GM12878 (cell line): Measurements from ENCODE around the gene REL. TPM values are rescaled to one million over a fixed set of nuclear protein-coding genes. Genes with fewer than 3 reads are reported as not detected.

Source experiments
- ATAC-seq: fragments of 200-7000 bp; cut with Tn5 transposase; 3 replicates; pipeline ENCODE4 v1.9.1; 2020; ENCODE audit warnings: mild to moderate bottlenecking, moderate library complexity
- BruUV-seq: library from RNA; stranded (reverse); fragments of 400-500 nt; replicated peaks from 2 replicates; lab custom pipeline; 2021; lab: Mats Ljungman, UMichigan
- CTCF ChIA-PET: fragments of 300-600 bp; sonication (Branson Sonifier 250); formaldehyde crosslinking; extraction: SDS; loops from one replicate; lab custom pipeline; 2021; ENCODE audit warnings: inconsistent platforms; lab: Yijun Ruan, JAX
- POLR2A ChIA-PET: fragments of 350-600 bp; formaldehyde crosslinking; extraction: SDS; loops from one replicate; lab custom pipeline; 2021; ENCODE audit warnings: inconsistent platforms; lab: Charles Lee
- RAD21 ChIA-PET: fragments of 300-600 bp; sonication (Branson Sonifier 250); formaldehyde crosslinking; loops from one replicate; lab custom pipeline; 2023; ENCODE audit warnings: antibody characterized with exemption; ENCODE audit not compliant: unreplicated experiment; lab: Charles Lee
- SMC1A ChIA-PET: fragments of 300-600 bp; sonication (Branson Sonifier 250); formaldehyde crosslinking; loops from one replicate; lab custom pipeline; 2023; ENCODE audit not compliant: unreplicated experiment, uncharacterized antibody; lab: Charles Lee
- DNase-seq: peaks from one replicate; pipeline ENCODE4 v3.0.0-alpha.2; 2011; ENCODE audit warnings: low read depth, low spot score
- FAIRE-seq: peaks from 3 replicates; lab custom pipeline; 2011; peaks lifted over from hg19 to GRCh38; lab: Jason Lieb, UNC
- H2AFZ ChIP-seq: 2 replicates; pipeline ENCODE4 v1.6.0; 2011; ENCODE audit warnings: low read depth, low read length, control low read depth; ENCODE audit not compliant: control insufficient read depth
- H3K27ac ChIP-seq: 2 replicates; pipeline ENCODE4 v1.5.1; 2011; ENCODE audit warnings: control low read depth; ENCODE audit not compliant: control insufficient read depth, insufficient read depth
- H3K27me3 ChIP-seq, 2 experiments: replicated peaks in 1 of 2; 2 replicates each; pipeline versions ENCODE4 v1.6.0 to v1.6.1; 2011; ENCODE audit warnings: low read length in 1 of 2; ENCODE audit not compliant: control insufficient read depth in 2 of 2, insufficient read depth in 2 of 2
- H3K36me3 ChIP-seq, 2 experiments: 2 replicates each; pipeline ENCODE4 v1.5.1; 2011; ENCODE audit warnings: low read length in 1 of 2; ENCODE audit not compliant: control insufficient read depth in 2 of 2, insufficient read depth in 2 of 2
- H3K4me1 ChIP-seq: 2 replicates; pipeline ENCODE4 v1.6.1; 2011; ENCODE audit warnings: mild to moderate bottlenecking, low read length, moderate library complexity, mixed read lengths; ENCODE audit not compliant: control insufficient read depth, insufficient read depth
- H3K4me2 ChIP-seq: 2 replicates; pipeline ENCODE4 v1.6.0; 2011; ENCODE audit warnings: control low read depth; ENCODE audit not compliant: control insufficient read depth, insufficient read depth
- H3K4me3 ChIP-seq: fragments of 200-600 bp; sonication (generic); 2 replicates; pipeline ENCODE4 v1.5.1; 2016
- H3K79me2 ChIP-seq: 2 replicates; pipeline ENCODE4 v1.6.0; 2011; ENCODE audit warnings: low read length; ENCODE audit not compliant: control insufficient read depth, insufficient read depth
- H3K9ac ChIP-seq: 2 replicates; pipeline ENCODE4 v1.8.0; 2011; ENCODE audit warnings: low read length, control low read depth, mixed read lengths; ENCODE audit not compliant: control insufficient read depth, insufficient read depth
- H3K9me3 ChIP-seq: replicated peaks from 3 replicates; pipeline ENCODE4 v1.5.1; 2011; ENCODE audit warnings: mild to moderate bottlenecking, low read length; ENCODE audit not compliant: control insufficient read depth, insufficient read depth
- H4K20me1 ChIP-seq: 2 replicates; pipeline ENCODE4 v1.6.0; 2011; ENCODE audit not compliant: control insufficient read depth, insufficient read depth
- ATF7 ChIP-seq: fragments of 450-650 bp; IDR thresholded peaks from 2 replicates; pipeline ENCODE4 v1.6.1; 2016; ENCODE audit warnings: low read depth, mild to moderate bottlenecking
- CBFB ChIP-seq: IDR thresholded peaks from 2 replicates; pipeline ENCODE4 v1.6.1; 2016; ENCODE audit warnings: antibody characterized with exemption, low read depth
- EED ChIP-seq: sonication (generic); IDR thresholded peaks from 2 replicates; pipeline ENCODE4 v1.6.1; 2016; ENCODE audit warnings: antibody characterized with exemption, low read depth
- ETV6 ChIP-seq, 2 experiments: fragments of 450-650 bp in 1 of 2; IDR thresholded peaks in 1 of 2; conservative IDR thresholded peaks in 1 of 2; 2 replicates each; pipeline ENCODE4 v1.6.1; 2014; ENCODE audit warnings: antibody characterized with exemption in 1 of 2, borderline replicate concordance in 1 of 2, low read depth in 1 of 2, mild to moderate bottlenecking in 1 of 2, moderate library complexity in 1 of 2
- HCFC1 ChIP-seq: fragments of 150-350 bp; IDR thresholded peaks from 2 replicates; pipeline ENCODE4 v1.6.1; 2014; ENCODE audit warnings: low read length
- NFIC ChIP-seq: IDR thresholded peaks from 2 replicates; pipeline ENCODE4 v1.6.1; 2012; ENCODE audit warnings: low read depth, mild to moderate bottlenecking, inconsistent platforms, low read length, moderate library complexity
- NR2C2 ChIP-seq: IDR thresholded peaks from 2 replicates; pipeline ENCODE4 v1.6.1; 2011; ENCODE audit warnings: borderline replicate concordance, low read depth; ENCODE audit not compliant: control insufficient read depth, insufficient read length
- PAX5 ChIP-seq: IDR thresholded peaks from 2 replicates; pipeline ENCODE4 v1.6.1; 2011; ENCODE audit warnings: low read depth, low read length, borderline replicate concordance
- RB1 ChIP-seq: fragments of 450-650 bp; formaldehyde crosslinking; IDR thresholded peaks from 2 replicates; pipeline ENCODE4 v1.6.1; 2017; ENCODE audit warnings: mild to moderate bottlenecking, borderline replicate concordance
- RFX5 ChIP-seq: IDR thresholded peaks from 2 replicates; pipeline ENCODE4 v1.6.1; 2011; ENCODE audit warnings: low read depth, low read length, improper control_type of control experiment
- SREBF2 ChIP-seq: IDR thresholded peaks from 2 replicates; pipeline ENCODE4 v1.6.1; 2012; ENCODE audit warnings: mild to moderate bottlenecking, low read length
- STAT3 ChIP-seq: IDR thresholded peaks from 2 replicates; pipeline ENCODE4 v1.6.1; 2011; ENCODE audit warnings: low read depth, low read length, improper control_type of control experiment
- TBL1XR1 ChIP-seq: IDR thresholded peaks from 2 replicates; pipeline ENCODE4 v1.6.1; 2012; ENCODE audit warnings: low read depth, low read length, improper control_type of control experiment
- ZNF24 ChIP-seq: fragments of 450-650 bp; IDR thresholded peaks from 2 replicates; pipeline ENCODE4 v1.6.1; 2017; ENCODE audit warnings: antibody characterized with exemption, mild to moderate bottlenecking
- ZSCAN29 ChIP-seq: fragments of 450-650 bp; IDR thresholded peaks from 2 replicates; pipeline ENCODE4 v1.6.1; 2017; ENCODE audit warnings: mild to moderate bottlenecking, moderate library complexity
- WGBS: methylation state at CpG from one replicate; pipeline ENCODE4 v1.1.6; 2016; ENCODE audit warnings: low lambda C conversion rate; ENCODE audit not compliant: insufficient replicate concordance, insufficient coverage; ENCODE audit errors: missing lambda C conversion rate; 5-methylcytosine and 5-hydroxymethylcytosine counted together
- in situ Hi-C: fragments of 300-500 bp; cut with MboI; formaldehyde crosslinking; loops from 9 replicates; pipeline ENCODE4 v1.14.3; 2018; ENCODE audit warnings: mixed read lengths
- intact Hi-C: fragments of 100-400 bp; cut with micrococcal nuclease; formaldehyde crosslinking; loops from one replicate; pipeline ENCODE4 v1.14.2; 2022; ENCODE audit not compliant: unreplicated experiment
- polyA plus RNA-seq, 11 experiments: library from polyadenylated mRNA; depleted of rRNA in 4 of 11; unstranded in 6 of 11; stranded (reverse) in 5 of 11; fragments of >200 nt; fragmentation: Nextera tagmentation in 4 of 11; fragmentation: Illumina TruSeq in 1 of 11; extraction: Ambion mirVana in 4 of 11; extraction: Trizol in 1 of 11; gene quantifications; 1 replicate in 1 of 11; 2 replicates in 10 of 11; pipeline versions ENCODE4 v1.2.1 to v1.2.3, GENCODE V29; 2011 to 2016; ENCODE audit warnings: inconsistent platforms in 2 of 11, missing spikeins in 2 of 11, low read depth in 1 of 11
- total RNA-seq, 4 experiments: library from RNA; depleted of rRNA in 3 of 4; stranded (reverse); fragments of >200 nt in 3 of 4; fragmentation: Illumina TruSeq in 1 of 4; extraction: Trizol in 1 of 4; gene quantifications; 2 replicates each; pipeline versions ENCODE4 v1.2.1 to v1.2.3, GENCODE V29; 2013 to 2021
- TF ChIP-seq, protein P1 (sequence below): IDR thresholded peaks from 2 replicates; pipeline ENCODE4 v1.6.1; 2012; ENCODE audit warnings: low read depth, low read length, improper control_type of control experiment
- TF ChIP-seq, protein P2 (sequence below): IDR thresholded peaks from 2 replicates; pipeline ENCODE4 v1.6.1; 2012; ENCODE audit warnings: low read depth, low read length, improper control_type of control experiment

The REL gene
- total and polyA plus RNA-seq, 10 of the 15 experiments (the other 5 are each of a cell fraction or from before 2014, with no cell fraction given), result 6.3 to 52.4 (median 26.6) TPM

DNA sequence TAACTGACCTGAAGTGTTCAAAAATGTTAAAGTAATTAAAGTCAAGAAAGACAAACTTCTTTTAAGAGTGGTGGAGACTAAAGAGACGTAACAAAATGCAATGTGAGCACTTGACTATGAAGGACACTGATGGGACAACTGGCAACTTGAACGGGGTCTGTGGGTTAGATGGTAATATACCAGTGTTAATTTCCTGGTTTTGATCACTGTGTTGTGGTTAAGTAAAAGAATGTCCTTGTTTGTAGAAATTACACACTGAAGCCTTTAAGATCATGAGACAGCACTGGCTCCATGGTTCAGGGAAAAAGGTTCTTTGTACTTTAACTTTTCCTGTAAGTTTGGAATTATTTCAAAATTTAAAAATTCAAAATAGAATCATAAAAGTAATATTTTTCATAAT lies 58.2 kb downstream of the REL start:
- no peak overlapping the region for H3K27ac ChIP-seq
- H3K4me3 ChIP-seq, result no peak overlapping the region
- DNase-seq, result no peak
- no TSS peak for BruUV-seq
- RAD21 ChIA-PET, result no interaction called here
- no peaks in the 10 kb centered on the region for H3K79me2 ChIP-seq
- no peak for ATAC-seq
- no peaks in the 10 kb centered on the region for H4K20me1 ChIP-seq
- in situ Hi-C loops, result no loop called here
- WGBS, result 48% methylated on average over 2 of the region's 2 CpGs
- H3K36me3 ChIP-seq, result no peaks in the 10 kb centered on the region; a peak in 2 of 4 replicates
- intact Hi-C loops, result no loop called here
- no peak for FAIRE-seq
- H3K9me3 ChIP-seq, result no peaks in the 10 kb centered on the region
- CTCF ChIA-PET, result no interaction called here
- no peak overlapping the region for H2AFZ ChIP-seq
- H3K4me1 ChIP-seq, result no peaks in the 10 kb centered on the region
- SMC1A ChIA-PET, result interaction anchor here (1.8 to 3.5 kb wide), 2 partner anchors 15 to 50 kb away, joined by 8 to 12 read pairs; no protein-coding TSS in a partner anchor
- TF ChIP-seq PAX5 (no peak), ATF7 (no peak), NFIC (no peak), EED (no peak), RB1 (no peak), ZSCAN29 (no peak), NR2C2 (no peak), CBFB (no peak), HCFC1 (no peak), SREBF2 (no peak), ETV6 (conservative IDR thresholded peaks at IDR 0.05 in 1 of 2, IDR thresholded peaks at IDR 0.05 in 1 of 2; ENCODE audit: borderline replicate concordance in 1 of 2, low read depth in 1 of 2) (no peak), ZNF24 (no peak), RFX5 (no peak), STAT3 (no peak), TBL1XR1 (no peak)
- TF ChIP-seq, protein P1, sequence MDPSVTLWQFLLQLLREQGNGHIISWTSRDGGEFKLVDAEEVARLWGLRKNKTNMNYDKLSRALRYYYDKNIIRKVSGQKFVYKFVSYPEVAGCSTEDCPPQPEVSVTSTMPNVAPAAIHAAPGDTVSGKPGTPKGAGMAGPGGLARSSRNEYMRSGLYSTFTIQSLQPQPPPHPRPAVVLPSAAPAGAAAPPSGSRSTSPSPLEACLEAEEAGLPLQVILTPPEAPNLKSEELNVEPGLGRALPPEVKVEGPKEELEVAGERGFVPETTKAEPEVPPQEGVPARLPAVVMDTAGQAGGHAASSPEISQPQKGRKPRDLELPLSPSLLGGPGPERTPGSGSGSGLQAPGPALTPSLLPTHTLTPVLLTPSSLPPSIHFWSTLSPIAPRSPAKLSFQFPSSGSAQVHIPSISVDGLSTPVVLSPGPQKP, result no peak
- TF ChIP-seq, protein P2, sequence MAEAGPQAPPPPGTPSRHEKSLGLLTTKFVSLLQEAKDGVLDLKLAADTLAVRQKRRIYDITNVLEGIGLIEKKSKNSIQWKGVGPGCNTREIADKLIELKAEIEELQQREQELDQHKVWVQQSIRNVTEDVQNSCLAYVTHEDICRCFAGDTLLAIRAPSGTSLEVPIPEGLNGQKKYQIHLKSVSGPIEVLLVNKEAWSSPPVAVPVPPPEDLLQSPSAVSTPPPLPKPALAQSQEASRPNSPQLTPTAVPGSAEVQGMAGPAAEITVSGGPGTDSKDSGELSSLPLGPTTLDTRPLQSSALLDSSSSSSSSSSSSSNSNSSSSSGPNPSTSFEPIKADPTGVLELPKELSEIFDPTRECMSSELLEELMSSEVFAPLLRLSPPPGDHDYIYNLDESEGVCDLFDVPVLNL, result no peak
- H3K9ac ChIP-seq, result no peak overlapping the region
- POLR2A ChIA-PET, result no interaction called here
- H3K27me3 ChIP-seq, result no peaks in the 10 kb centered on the region
- H3K4me2 ChIP-seq, result no peak overlapping the region
